ENCODE data around the gene LRRC74B.
"Not testable (repeated sequence)": the region's sequence is repeated elsewhere in the genome, so short reads cannot be mapped to it uniquely, and the experiment has no call there.

LRRC74B gene

GRCh38 chr22:21067901-21068680 is 22.3 kb downstream of the LRRC74B start:
- ATAC-seq (replicated peaks) (no peak), DNase-seq (no peak)
- Mint-ChIP-seq H3K4me1 (peaks cover 0 to 2% of the 10 kb centered on the region in 2 donors), H3K36me3 (no peaks in the 10 kb centered on the region), H3K27me3 (peaks cover 6 to 10% of the 10 kb centered on the region in 2 donors), H3K9me3 (no peaks in the 10 kb centered on the region), H3K4me3 (no peak overlapping the region), H3K27ac (no peak overlapping the region)

- ATAC-seq (replicated peaks), result no peak
- H3K4me1 Mint-ChIP-seq, result peaks cover 0 to 2% of the 10 kb centered on the region in 2 donors
- H3K27me3 Mint-ChIP-seq, result peaks cover 9 to 14% of the 10 kb centered on the region in 2 donors
- H3K27ac Mint-ChIP-seq, result no peak overlapping the region
- no peaks in the 10 kb centered on the region for H3K9me3 Mint-ChIP-seq
- no peaks in the 10 kb centered on the region for H3K36me3 Mint-ChIP-seq
- no peak for DNase-seq
- H3K4me3 Mint-ChIP-seq, result no peak overlapping the region
Observed at GRCh38 chr22:21068681-21069276, 23.0 kb downstream of the LRRC74B start.

- H3K27me3 Mint-ChIP-seq, result peaks cover 9 to 14% of the 10 kb centered on the region in 2 donors
- peaks cover 0 to 2% of the 10 kb centered on the region in 2 donors for H3K4me1 Mint-ChIP-seq
- H3K36me3 Mint-ChIP-seq, result no peaks in the 10 kb centered on the region
- ATAC-seq (replicated peaks), result no peak
- DNase-seq, result no peak
- no peaks in the 10 kb centered on the region for H3K9me3 Mint-ChIP-seq
- H3K4me3 Mint-ChIP-seq, result no peak overlapping the region
- H3K27ac Mint-ChIP-seq, result no peak overlapping the region
Observed at GRCh38 chr22:21069375-21069774, 23.6 kb downstream of the LRRC74B start.

GRCh38 chr22:21070690-21071615 is 25.2 kb downstream of the LRRC74B start:
- no peaks in the 10 kb centered on the region for H3K36me3 Mint-ChIP-seq
- DNase-seq, result no peak
- H3K9me3 Mint-ChIP-seq, result no peaks in the 10 kb centered on the region
- H3K4me3 Mint-ChIP-seq, result no peak overlapping the region
- H3K27me3 Mint-ChIP-seq, result peaks cover 9 to 14% of the 10 kb centered on the region in 2 donors
- H3K27ac Mint-ChIP-seq, result no peak overlapping the region
- no peaks in the 10 kb centered on the region for H3K4me1 Mint-ChIP-seq
- ATAC-seq (replicated peaks), result no peak

GRCh38 chr22:21071796-21072195 is 26.1 kb downstream of the LRRC74B start:
- peaks cover 12 to 15% of the 10 kb centered on the region in 2 donors for H3K27me3 Mint-ChIP-seq
- H3K36me3 Mint-ChIP-seq; ATAC-seq (replicated peaks); H3K9me3 Mint-ChIP-seq; H3K27ac Mint-ChIP-seq; DNase-seq; H3K4me1 Mint-ChIP-seq; H3K4me3 Mint-ChIP-seq: not testable (repeated sequence)

GRCh38 chr22:21073023-21073422 is 27.3 kb downstream of the LRRC74B start:
- Mint-ChIP-seq H3K27ac (no peak overlapping the region), H3K4me1 (no peaks in the 10 kb centered on the region), H3K27me3 (peaks cover 20% of the 10 kb centered on the region in 2 donors), H3K36me3 (no peaks in the 10 kb centered on the region), H3K4me3 (no peak overlapping the region), H3K9me3 (no peaks in the 10 kb centered on the region)
- ATAC-seq (replicated peaks) (no peak), DNase-seq (no peak)

- H3K36me3 Mint-ChIP-seq, result no peaks in the 10 kb centered on the region
- H3K4me1 Mint-ChIP-seq, result no peaks in the 10 kb centered on the region
- ATAC-seq (replicated peaks) (no peak), DNase-seq (no peak)
- no peaks in the 10 kb centered on the region for H3K9me3 Mint-ChIP-seq
- peaks cover 22 to 25% of the 10 kb centered on the region in 2 donors for H3K27me3 Mint-ChIP-seq
- H3K4me3 Mint-ChIP-seq, result no peak overlapping the region
- H3K27ac Mint-ChIP-seq, result no peak overlapping the region
Observed at GRCh38 chr22:21073482-21073881, 27.7 kb downstream of the LRRC74B start.

- ATAC-seq (replicated peaks) (peak in 1 of 2 donors; percentile 27), DNase-seq (no peak)
- Mint-ChIP-seq H3K27ac (no peak overlapping the region), H3K36me3 (no peaks in the 10 kb centered on the region), H3K27me3 (peaks cover 22 to 25% of the 10 kb centered on the region in 2 donors), H3K4me1 (no peaks in the 10 kb centered on the region), H3K4me3 (no peak overlapping the region), H3K9me3 (no peaks in the 10 kb centered on the region)
Observed at GRCh38 chr22:21074102-21074715, 28.5 kb downstream of the LRRC74B start.

GRCh38 chr22:21075516-21076138 is 29.9 kb downstream of the LRRC74B start:
- DNase-seq, result no peak
- H3K27ac Mint-ChIP-seq, result no peak overlapping the region
- H3K4me1 Mint-ChIP-seq, result no peaks in the 10 kb centered on the region
- H3K27me3 Mint-ChIP-seq, result peaks cover 18 to 25% of the 10 kb centered on the region in 2 donors
- no peaks in the 10 kb centered on the region for H3K9me3 Mint-ChIP-seq
- ATAC-seq (replicated peaks), result no peak
- H3K36me3 Mint-ChIP-seq, result no peaks in the 10 kb centered on the region
- no peak overlapping the region for H3K4me3 Mint-ChIP-seq

GRCh38 chr22:21076912-21077625 is 31.3 kb downstream of the LRRC74B start:
- Mint-ChIP-seq H3K27me3 (peaks cover 18 to 25% of the 10 kb centered on the region in 2 donors), H3K9me3 (no peaks in the 10 kb centered on the region), H3K36me3 (no peaks in the 10 kb centered on the region), H3K4me3 (no peak overlapping the region), H3K27ac (no peak overlapping the region), H3K4me1 (no peaks in the 10 kb centered on the region)
- ATAC-seq (replicated peaks) (no peak), DNase-seq (no peak)

- no peak overlapping the region for H3K4me3 Mint-ChIP-seq
- peaks cover 17 to 25% of the 10 kb centered on the region in 2 donors for H3K27me3 Mint-ChIP-seq
- no peaks in the 10 kb centered on the region for H3K36me3 Mint-ChIP-seq
- DNase-seq (no peak), ATAC-seq (replicated peaks) (no peak)
- no peaks in the 10 kb centered on the region for H3K9me3 Mint-ChIP-seq
- no peak overlapping the region for H3K27ac Mint-ChIP-seq
- no peaks in the 10 kb centered on the region for H3K4me1 Mint-ChIP-seq
Observed at GRCh38 chr22:21077884-21078508, 32.2 kb downstream of the LRRC74B start.

GRCh38 chr22:21078916-21079315 is 33.2 kb downstream of the LRRC74B start:
- H3K9me3 Mint-ChIP-seq, result no peaks in the 10 kb centered on the region
- no peak overlapping the region for H3K4me3 Mint-ChIP-seq
- ATAC-seq (replicated peaks) (no peak), DNase-seq (no peak)
- no peak overlapping the region for H3K27ac Mint-ChIP-seq
- peaks cover 13 to 19% of the 10 kb centered on the region in 2 donors for H3K27me3 Mint-ChIP-seq
- H3K4me1 Mint-ChIP-seq, result no peaks in the 10 kb centered on the region
- H3K36me3 Mint-ChIP-seq, result no peaks in the 10 kb centered on the region

GRCh38 chr22:21079493-21079892 is 33.7 kb downstream of the LRRC74B start:
- no peaks in the 10 kb centered on the region for H3K9me3 Mint-ChIP-seq
- H3K4me3 Mint-ChIP-seq, result no peak overlapping the region
- ATAC-seq (replicated peaks) (no peak), DNase-seq (no peak)
- H3K4me1 Mint-ChIP-seq, result no peaks in the 10 kb centered on the region
- no peaks in the 10 kb centered on the region for H3K36me3 Mint-ChIP-seq
- no peak overlapping the region for H3K27ac Mint-ChIP-seq
- peaks cover 13 to 20% of the 10 kb centered on the region in 2 donors for H3K27me3 Mint-ChIP-seq
